ENCODE measurements around the gene CCL19.

Gene CCL19

DNA sequence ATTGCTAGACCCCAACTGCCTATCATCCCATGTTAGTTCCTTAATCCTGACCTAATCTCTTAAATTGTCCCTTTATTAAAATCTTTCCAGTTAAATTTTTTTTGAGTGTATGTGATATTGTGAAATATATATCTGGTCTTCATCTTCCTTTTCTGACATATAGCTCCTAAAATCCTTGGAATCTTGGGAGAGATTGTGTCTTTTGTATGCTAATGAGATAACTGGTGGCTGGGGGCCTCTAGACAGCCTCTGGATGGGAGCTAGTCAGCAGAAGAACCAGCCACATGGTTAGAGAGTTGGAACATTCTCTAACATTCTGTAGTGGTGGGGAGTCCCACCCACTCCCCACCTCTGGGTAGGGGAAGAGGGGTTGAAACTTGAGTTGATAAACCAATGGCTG, 3.7 kb upstream of the CCL19 start:
- Histone ChIP-seq H3K27ac (ENCODE audit: low read depth, low read length) (no peak overlapping the region), H3K9me3 (ENCODE audit: control insufficient read depth in 1 of 2, low read length in 2 of 2) (no peaks in the 10 kb centered on the region), H3K4me1 (ENCODE audit: control insufficient read depth in 1 of 2, insufficient read depth in 2 of 2, low read length in 2 of 2) (peaks cover under 1 to 2% of the 10 kb centered on the region in 2 donors), H3K36me3 (ENCODE audit: control insufficient read depth in 1 of 2, insufficient read depth in 2 of 2, low read length in 2 of 2) (no peaks in the 10 kb centered on the region), H3K4me3 (ENCODE audit: low read depth in 1 of 2, low read length in 2 of 2) (no peak overlapping the region), H3K9ac (ENCODE audit: low read depth in 1 of 2, low read length in 2 of 2) (no peak overlapping the region), H3K27me3 (ENCODE audit: control insufficient read depth in 1 of 2, insufficient read depth in 2 of 2, low read length in 2 of 2) (no peaks in the 10 kb centered on the region)

DNA sequence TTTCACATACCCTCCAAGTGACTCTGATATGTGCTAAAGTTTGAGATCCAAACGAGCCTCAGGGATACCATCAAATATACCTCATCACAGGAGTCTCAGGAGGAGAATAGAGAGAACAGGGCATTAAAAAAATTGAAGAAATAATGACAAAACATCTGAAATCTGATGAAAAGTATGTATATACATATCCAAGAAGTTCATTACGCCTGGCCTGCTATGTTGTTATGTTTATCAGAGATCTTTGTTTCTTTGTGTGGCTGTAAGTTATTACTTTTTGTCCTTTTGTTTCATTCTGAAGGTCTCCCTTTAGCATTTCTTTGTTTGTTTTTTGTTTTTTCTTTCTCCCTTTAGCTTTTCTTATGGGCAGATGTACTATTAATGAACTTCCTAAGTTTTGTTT, 2.5 kb upstream of the CCL19 start:
- H3K4me1 ChIP-seq (ENCODE audit: control insufficient read depth in 1 of 2, insufficient read depth in 2 of 2, low read length in 2 of 2), result peaks cover 8 to 9% of the 10 kb centered on the region in 2 donors
- no peaks in the 10 kb centered on the region for H3K36me3 ChIP-seq (ENCODE audit: control insufficient read depth in 1 of 2, insufficient read depth in 2 of 2, low read length in 2 of 2)
- no peak overlapping the region for H3K9ac ChIP-seq (ENCODE audit: low read depth in 1 of 2, low read length in 2 of 2)
- H3K4me3 ChIP-seq (ENCODE audit: low read depth in 1 of 2, low read length in 2 of 2), result no peak overlapping the region
- no peaks in the 10 kb centered on the region for H3K27me3 ChIP-seq (ENCODE audit: control insufficient read depth in 1 of 2, insufficient read depth in 2 of 2, low read length in 2 of 2)
- H3K27ac ChIP-seq (ENCODE audit: low read depth, low read length), result no peak overlapping the region
- no peaks in the 10 kb centered on the region for H3K9me3 ChIP-seq (ENCODE audit: control insufficient read depth in 1 of 2, low read length in 2 of 2)

DNA sequence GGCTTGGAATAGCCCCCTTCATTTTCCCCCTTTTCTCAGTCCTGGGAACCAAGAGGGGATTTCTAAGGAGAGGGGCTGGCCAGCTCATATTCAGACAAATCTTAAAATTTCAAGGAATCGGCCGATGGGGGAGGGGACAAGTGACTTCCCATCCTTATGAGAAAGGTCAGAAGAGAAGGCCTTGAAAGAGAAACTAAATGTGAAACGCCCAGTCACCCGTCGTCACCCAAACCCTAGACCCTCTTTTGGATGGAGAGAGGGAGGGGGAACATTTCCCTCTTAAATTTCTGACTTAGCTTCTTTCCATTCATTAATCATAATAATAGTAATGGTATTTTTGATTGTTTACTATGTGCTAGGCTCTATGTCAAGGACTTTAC, 850 bp upstream of the CCL19 start:
- Histone ChIP-seq H3K36me3 (ENCODE audit: control insufficient read depth in 1 of 2, insufficient read depth in 2 of 2, low read length in 2 of 2) (no peaks in the 10 kb centered on the region), H3K9me3 (ENCODE audit: control insufficient read depth in 1 of 2, low read length in 2 of 2) (no peaks in the 10 kb centered on the region), H3K27me3 (ENCODE audit: control insufficient read depth in 1 of 2, insufficient read depth in 2 of 2, low read length in 2 of 2) (no peaks in the 10 kb centered on the region), H3K27ac (ENCODE audit: low read depth, low read length) (no peak overlapping the region), H3K4me1 (ENCODE audit: control insufficient read depth in 1 of 2, insufficient read depth in 2 of 2, low read length in 2 of 2) (peaks cover 8 to 12% of the 10 kb centered on the region in 2 donors), H3K4me3 (ENCODE audit: low read depth in 1 of 2, low read length in 2 of 2) (no peak overlapping the region), H3K9ac (ENCODE audit: low read depth in 1 of 2, low read length in 2 of 2) (no peak overlapping the region)

DNA sequence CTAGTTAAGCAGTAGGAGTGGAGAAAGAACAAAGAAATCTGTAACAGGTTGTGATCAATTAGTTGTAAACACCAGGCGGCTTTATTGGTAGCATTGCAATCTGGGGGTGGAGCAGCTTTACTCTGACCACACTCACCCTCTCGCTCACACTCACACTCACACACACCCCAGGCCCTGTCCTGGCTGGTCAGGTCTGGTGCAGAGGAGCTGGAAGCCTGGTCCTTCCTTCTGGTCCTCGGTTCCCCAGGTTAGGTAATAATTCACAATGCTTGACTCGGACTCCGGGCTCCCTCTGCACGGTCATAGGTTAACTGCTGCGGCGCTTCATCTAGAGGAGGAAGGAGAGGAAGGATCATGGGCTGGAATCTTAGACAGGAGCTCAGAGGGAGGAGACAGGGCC, 1.6 kb downstream of the CCL19 start:
- Histone ChIP-seq H3K4me3 (ENCODE audit: low read depth in 1 of 2, low read length in 2 of 2) (no peak overlapping the region), H3K4me1 (ENCODE audit: control insufficient read depth in 1 of 2, insufficient read depth in 2 of 2, low read length in 2 of 2) (peaks cover 8 to 12% of the 10 kb centered on the region in 2 donors), H3K9ac (ENCODE audit: low read depth in 1 of 2, low read length in 2 of 2) (no peak overlapping the region), H3K27ac (ENCODE audit: low read depth, low read length) (no peak overlapping the region), H3K27me3 (ENCODE audit: control insufficient read depth in 1 of 2, insufficient read depth in 2 of 2, low read length in 2 of 2) (no peaks in the 10 kb centered on the region), H3K9me3 (ENCODE audit: control insufficient read depth in 1 of 2, low read length in 2 of 2) (no peaks in the 10 kb centered on the region), H3K36me3 (ENCODE audit: control insufficient read depth in 1 of 2, insufficient read depth in 2 of 2, low read length in 2 of 2) (no peaks in the 10 kb centered on the region)

DNA sequence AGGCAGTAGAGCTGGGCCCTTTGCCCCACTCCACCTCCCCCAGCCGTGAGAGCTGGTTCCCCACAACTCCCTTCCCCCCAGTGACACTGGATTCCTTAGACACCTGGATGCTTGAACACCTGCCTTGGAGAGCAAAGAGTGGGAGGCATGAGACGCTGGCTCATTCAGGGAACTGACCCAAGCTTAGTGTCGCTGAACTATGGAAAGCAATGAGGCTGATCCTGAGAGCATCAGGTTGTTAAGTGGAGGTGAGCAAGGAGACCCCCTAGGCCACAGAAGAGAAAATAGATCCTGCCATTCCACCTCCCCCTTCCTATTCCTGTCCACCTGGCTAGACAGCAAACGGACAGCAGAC, 2.0 kb downstream of the CCL19 start:
- Histone ChIP-seq H3K36me3 (ENCODE audit: control insufficient read depth in 1 of 2, insufficient read depth in 2 of 2, low read length in 2 of 2) (no peaks in the 10 kb centered on the region), H3K27me3 (ENCODE audit: control insufficient read depth in 1 of 2, insufficient read depth in 2 of 2, low read length in 2 of 2) (no peaks in the 10 kb centered on the region), H3K9ac (ENCODE audit: low read depth in 1 of 2, low read length in 2 of 2) (no peak overlapping the region), H3K27ac (ENCODE audit: low read depth, low read length) (no peak overlapping the region), H3K4me1 (ENCODE audit: control insufficient read depth in 1 of 2, insufficient read depth in 2 of 2, low read length in 2 of 2) (peaks cover 8 to 12% of the 10 kb centered on the region in 2 donors), H3K4me3 (ENCODE audit: low read depth in 1 of 2, low read length in 2 of 2) (no peak overlapping the region), H3K9me3 (ENCODE audit: control insufficient read depth in 1 of 2, low read length in 2 of 2) (no peaks in the 10 kb centered on the region)

DNA sequence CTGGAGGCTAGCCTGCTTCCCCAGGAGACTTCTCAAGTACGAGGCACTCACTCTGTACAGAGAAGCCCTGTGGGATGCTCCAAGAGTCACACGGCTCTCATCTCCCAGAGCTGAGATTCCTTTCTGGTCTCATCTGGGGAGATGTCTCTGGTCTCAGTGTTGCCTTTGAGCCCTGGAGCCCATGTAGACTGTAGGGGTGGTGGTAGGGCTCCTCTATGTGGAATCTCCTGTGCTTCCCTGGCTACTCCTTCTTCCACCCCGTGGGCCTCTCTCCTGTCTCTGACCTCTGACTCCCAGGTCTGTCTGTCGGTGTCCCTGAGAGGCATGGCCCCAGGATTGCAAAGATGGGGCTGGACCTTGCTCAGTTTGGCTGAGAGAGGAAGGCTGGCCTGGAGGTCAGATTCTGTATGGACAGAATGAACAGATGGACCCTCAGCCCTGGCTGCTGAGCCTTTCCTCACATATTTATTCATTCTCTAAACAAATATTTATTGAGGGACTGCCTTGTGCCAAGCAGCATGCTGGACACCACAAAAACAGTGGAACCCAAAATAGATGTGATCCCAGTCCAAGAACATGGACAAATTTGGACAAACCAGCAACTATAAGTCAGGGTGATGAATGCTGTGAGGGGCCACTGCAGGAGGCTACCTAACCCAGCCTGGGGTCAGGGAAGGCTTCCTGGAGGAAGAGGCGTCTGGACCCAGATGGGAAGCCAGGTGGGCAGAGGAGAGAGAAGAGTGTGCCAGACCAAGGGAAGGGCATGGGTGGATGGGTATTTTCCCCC, 2.6 kb downstream of the CCL19 start:
- H3K27me3 ChIP-seq (ENCODE audit: control insufficient read depth in 1 of 2, insufficient read depth in 2 of 2, low read length in 2 of 2), result no peaks in the 10 kb centered on the region
- H3K9me3 ChIP-seq (ENCODE audit: control insufficient read depth in 1 of 2, low read length in 2 of 2), result no peaks in the 10 kb centered on the region
- peaks cover 8 to 12% of the 10 kb centered on the region in 2 donors for H3K4me1 ChIP-seq (ENCODE audit: control insufficient read depth in 1 of 2, insufficient read depth in 2 of 2, low read length in 2 of 2)
- H3K9ac ChIP-seq (ENCODE audit: low read depth in 1 of 2, low read length in 2 of 2), result no peak overlapping the region
- H3K27ac ChIP-seq (ENCODE audit: low read depth, low read length), result no peak overlapping the region
- H3K36me3 ChIP-seq (ENCODE audit: control insufficient read depth in 1 of 2, insufficient read depth in 2 of 2, low read length in 2 of 2), result no peaks in the 10 kb centered on the region
- H3K4me3 ChIP-seq (ENCODE audit: low read depth in 1 of 2, low read length in 2 of 2), result no peak overlapping the region

DNA sequence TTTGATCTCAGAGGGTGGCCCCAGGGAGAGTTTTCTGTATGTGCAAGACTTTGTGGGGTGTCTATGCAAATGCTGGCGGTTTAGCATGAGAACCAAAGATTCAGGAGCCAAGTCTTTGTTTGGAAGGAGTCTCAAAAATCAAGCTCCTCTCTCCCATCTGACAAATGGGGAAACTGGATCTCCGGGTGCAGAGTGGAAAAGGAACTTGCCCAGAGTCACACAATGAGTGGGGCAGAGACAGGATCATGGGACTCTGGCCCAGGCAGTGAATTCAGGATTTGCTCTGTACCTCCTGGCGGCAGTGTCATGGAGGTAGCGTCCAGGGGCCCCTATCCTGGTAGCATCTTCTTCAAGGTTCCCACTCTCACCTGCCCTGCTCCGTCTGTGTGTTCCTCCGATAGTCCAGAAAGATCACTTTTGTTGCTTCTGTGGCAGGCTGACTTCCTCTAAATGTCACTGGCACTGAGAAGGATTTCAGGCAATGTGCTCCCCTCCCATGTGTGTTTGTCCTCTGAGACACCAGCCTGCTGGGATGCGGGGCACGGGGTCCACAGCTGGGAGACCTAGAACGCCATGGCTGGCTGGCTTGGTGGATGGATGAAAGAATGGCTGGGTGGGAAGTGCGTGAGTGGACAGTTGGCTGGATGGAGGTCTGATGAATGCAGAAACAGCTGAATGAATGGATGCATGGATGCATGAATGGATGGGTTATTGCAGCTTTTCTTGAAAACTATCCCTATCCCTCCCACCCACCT, 3.6 kb downstream of the CCL19 start:
- Histone ChIP-seq H3K4me3 (ENCODE audit: low read depth in 1 of 2, low read length in 2 of 2) (no peak overlapping the region), H3K27ac (ENCODE audit: low read depth, low read length) (no peak overlapping the region), H3K27me3 (ENCODE audit: control insufficient read depth in 1 of 2, insufficient read depth in 2 of 2, low read length in 2 of 2) (no peaks in the 10 kb centered on the region), H3K9me3 (ENCODE audit: control insufficient read depth in 1 of 2, low read length in 2 of 2) (no peaks in the 10 kb centered on the region), H3K4me1 (ENCODE audit: control insufficient read depth in 1 of 2, insufficient read depth in 2 of 2, low read length in 2 of 2) (peaks cover 8 to 12% of the 10 kb centered on the region in 2 donors), H3K9ac (ENCODE audit: low read depth in 1 of 2, low read length in 2 of 2) (no peak overlapping the region), H3K36me3 (ENCODE audit: control insufficient read depth in 1 of 2, insufficient read depth in 2 of 2, low read length in 2 of 2) (no peaks in the 10 kb centered on the region)

DNA sequence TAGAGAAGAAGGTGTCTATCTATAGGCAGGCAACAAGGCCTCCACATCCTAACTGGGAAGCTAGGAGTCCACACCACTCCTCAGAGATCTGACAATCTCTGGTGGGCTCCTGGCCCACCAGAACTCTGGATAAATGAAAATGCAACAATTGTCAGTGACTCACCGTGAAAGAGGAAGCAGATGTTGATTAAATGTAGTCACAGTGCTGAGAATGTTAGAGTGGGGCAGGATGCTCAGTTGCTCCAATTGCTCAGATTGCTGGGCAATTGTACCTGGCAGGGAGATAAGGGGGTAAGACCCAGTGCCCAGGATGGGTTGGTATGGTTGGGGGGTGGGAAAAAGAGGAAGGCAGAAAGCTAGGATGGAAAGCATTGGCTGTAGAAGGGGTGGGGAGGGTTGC, 4.3 kb downstream of the CCL19 start:
- Histone ChIP-seq H3K27ac (ENCODE audit: low read depth, low read length) (no peak overlapping the region), H3K9me3 (ENCODE audit: control insufficient read depth in 1 of 2, low read length in 2 of 2) (no peaks in the 10 kb centered on the region)

DNA sequence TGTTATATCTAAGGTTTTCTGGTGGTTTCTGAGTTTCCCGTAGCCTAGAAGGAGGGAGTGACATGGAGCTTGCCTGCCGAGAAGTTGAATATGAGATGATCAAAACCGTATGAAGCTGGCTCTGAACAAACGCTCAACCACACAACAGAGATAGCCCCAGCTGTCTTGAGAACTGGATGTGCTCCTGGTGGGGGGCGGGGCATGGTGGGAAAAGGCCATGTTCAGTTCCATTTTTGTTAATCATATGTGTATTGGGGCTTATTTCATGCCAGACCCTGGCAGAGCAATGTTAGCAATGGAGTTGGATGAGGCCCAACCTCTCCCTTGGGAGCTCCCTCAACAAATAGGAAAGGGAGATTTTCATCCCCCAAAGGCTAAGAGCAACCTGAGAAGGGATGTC, 4.8 kb downstream of the CCL19 start:
- H3K4me3 ChIP-seq (ENCODE audit: low read depth in 1 of 2, low read length in 2 of 2), result no peak overlapping the region
- H3K9me3 ChIP-seq (ENCODE audit: control insufficient read depth in 1 of 2, low read length in 2 of 2), result no peaks in the 10 kb centered on the region
- H3K36me3 ChIP-seq (ENCODE audit: control insufficient read depth in 1 of 2, insufficient read depth in 2 of 2, low read length in 2 of 2), result no peaks in the 10 kb centered on the region
- no peaks in the 10 kb centered on the region for H3K27me3 ChIP-seq (ENCODE audit: control insufficient read depth in 1 of 2, insufficient read depth in 2 of 2, low read length in 2 of 2)
- no peak overlapping the region for H3K27ac ChIP-seq (ENCODE audit: low read depth, low read length)
- no peak overlapping the region for H3K9ac ChIP-seq (ENCODE audit: low read depth in 1 of 2, low read length in 2 of 2)
- peaks cover 8 to 12% of the 10 kb centered on the region in 2 donors for H3K4me1 ChIP-seq (ENCODE audit: control insufficient read depth in 1 of 2, insufficient read depth in 2 of 2, low read length in 2 of 2)

More for the DNA sequence above, 4.3 kb downstream of the CCL19 start:
- Histone ChIP-seq H3K36me3 (ENCODE audit: control insufficient read depth in 1 of 2, insufficient read depth in 2 of 2, low read length in 2 of 2) (no peaks in the 10 kb centered on the region), H3K4me3 (ENCODE audit: low read depth in 1 of 2, low read length in 2 of 2) (no peak overlapping the region), H3K4me1 (ENCODE audit: control insufficient read depth in 1 of 2, insufficient read depth in 2 of 2, low read length in 2 of 2) (peaks cover 8 to 12% of the 10 kb centered on the region in 2 donors), H3K9ac (ENCODE audit: low read depth in 1 of 2, low read length in 2 of 2) (no peak overlapping the region), H3K27me3 (ENCODE audit: control insufficient read depth in 1 of 2, insufficient read depth in 2 of 2, low read length in 2 of 2) (no peaks in the 10 kb centered on the region)

DNA sequence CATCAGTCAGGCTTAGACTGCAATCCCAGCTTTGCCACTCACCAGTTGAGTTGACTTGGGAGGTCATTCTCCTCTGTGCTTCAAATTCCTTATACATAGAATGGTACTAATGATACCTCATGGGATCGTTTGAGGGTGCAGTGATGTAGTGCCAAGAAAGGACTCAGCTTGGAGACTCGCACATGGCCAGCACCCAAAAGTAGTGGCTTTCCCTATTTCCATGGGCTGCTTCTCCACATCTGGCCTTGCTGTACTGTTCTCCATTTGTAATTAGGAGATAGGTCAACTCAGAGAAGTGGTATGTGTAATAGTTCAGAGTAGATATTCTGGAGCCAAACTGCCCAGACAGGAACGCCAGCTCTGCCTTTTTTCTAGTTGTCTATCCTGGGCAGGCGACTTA, 5.5 kb downstream of the CCL19 start:
- Histone ChIP-seq H3K4me1 (ENCODE audit: control insufficient read depth in 1 of 2, insufficient read depth in 2 of 2, low read length in 2 of 2) (peaks cover 8 to 12% of the 10 kb centered on the region in 2 donors), H3K9me3 (ENCODE audit: control insufficient read depth in 1 of 2, low read length in 2 of 2) (no peaks in the 10 kb centered on the region), H3K27me3 (ENCODE audit: control insufficient read depth in 1 of 2, insufficient read depth in 2 of 2, low read length in 2 of 2) (no peaks in the 10 kb centered on the region), H3K9ac (ENCODE audit: low read depth in 1 of 2, low read length in 2 of 2) (no peak overlapping the region), H3K4me3 (ENCODE audit: low read depth in 1 of 2, low read length in 2 of 2) (no peak overlapping the region), H3K36me3 (ENCODE audit: control insufficient read depth in 1 of 2, insufficient read depth in 2 of 2, low read length in 2 of 2) (no peaks in the 10 kb centered on the region), H3K27ac (ENCODE audit: low read depth, low read length) (no peak overlapping the region)
